ENCODE measurements around the gene NGEF.

The NGEF gene

DNA sequence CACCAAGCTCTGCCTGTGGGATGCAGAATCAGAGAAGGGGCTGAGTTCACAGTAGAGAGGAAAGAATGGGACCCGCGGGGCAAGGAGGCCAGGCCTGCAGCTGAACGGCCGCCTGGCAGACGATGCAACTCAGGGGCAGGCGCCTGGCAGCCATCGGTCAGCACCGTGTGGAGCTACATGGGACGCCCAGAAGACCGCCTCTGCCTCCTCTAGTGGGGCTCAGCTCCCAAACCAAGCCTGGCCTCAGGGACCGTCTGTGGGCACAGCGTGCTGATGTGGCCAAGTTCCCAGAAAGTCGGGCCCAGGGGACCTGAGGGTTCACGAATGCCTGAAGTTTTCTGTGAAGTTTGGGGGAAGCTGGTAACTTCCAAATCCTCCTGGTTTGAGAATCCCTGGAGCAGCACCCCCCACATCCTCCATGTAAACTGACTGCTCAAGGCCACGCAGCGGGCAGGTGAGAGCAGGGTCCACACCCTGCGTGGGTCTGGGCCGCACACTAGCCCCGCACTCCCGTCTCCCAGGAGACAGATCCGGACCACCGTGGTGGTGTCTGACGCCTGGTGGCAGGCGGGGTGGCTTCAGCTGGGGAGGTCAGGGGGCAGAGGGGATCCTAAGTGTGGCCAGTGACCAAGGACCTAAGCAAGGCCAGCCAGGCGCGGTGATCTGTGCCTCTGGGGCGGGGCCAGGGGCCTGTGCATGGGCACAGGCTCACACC is 128.3 kb downstream of the NGEF start:
- TF ChIP-seq, protein P1, sequence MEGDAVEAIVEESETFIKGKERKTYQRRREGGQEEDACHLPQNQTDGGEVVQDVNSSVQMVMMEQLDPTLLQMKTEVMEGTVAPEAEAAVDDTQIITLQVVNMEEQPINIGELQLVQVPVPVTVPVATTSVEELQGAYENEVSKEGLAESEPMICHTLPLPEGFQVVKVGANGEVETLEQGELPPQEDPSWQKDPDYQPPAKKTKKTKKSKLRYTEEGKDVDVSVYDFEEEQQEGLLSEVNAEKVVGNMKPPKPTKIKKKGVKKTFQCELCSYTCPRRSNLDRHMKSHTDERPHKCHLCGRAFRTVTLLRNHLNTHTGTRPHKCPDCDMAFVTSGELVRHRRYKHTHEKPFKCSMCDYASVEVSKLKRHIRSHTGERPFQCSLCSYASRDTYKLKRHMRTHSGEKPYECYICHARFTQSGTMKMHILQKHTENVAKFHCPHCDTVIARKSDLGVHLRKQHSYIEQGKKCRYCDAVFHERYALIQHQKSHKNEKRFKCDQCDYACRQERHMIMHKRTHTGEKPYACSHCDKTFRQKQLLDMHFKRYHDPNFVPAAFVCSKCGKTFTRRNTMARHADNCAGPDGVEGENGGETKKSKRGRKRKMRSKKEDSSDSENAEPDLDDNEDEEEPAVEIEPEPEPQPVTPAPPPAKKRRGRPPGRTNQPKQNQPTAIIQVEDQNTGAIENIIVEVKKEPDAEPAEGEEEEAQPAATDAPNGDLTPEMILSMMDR (IDR thresholded peaks at IDR 0.05; ENCODE audit: insufficient read depth, low read length, poor library complexity, severe bottlenecking): no peak
- no peak for TF ChIP-seq EZH2phosphoT487 (conservative IDR thresholded peaks at IDR 0.05; ENCODE audit: low read length)
- H3K36me3 ChIP-seq (ENCODE audit: low read length): no peaks in the 10 kb centered on the region
- H3K9me2 ChIP-seq (replicated peaks; ENCODE audit: insufficient read depth, low read length): no peaks in the 10 kb centered on the region
- H3K79me2 ChIP-seq (ENCODE audit: insufficient read depth, low read length): no peaks in the 10 kb centered on the region
- H2AFZ ChIP-seq (ENCODE audit: low read depth, low read length, severe bottlenecking): no peak overlapping the region
- no peaks in the 10 kb centered on the region for H4K20me1 ChIP-seq (ENCODE audit: low read depth, low read length)
- no peak overlapping the region for H3K4me2 ChIP-seq (ENCODE audit: low read depth, low read length, poor library complexity, severe bottlenecking)
- H3K27ac ChIP-seq (ENCODE audit: low read depth, low read length): no peak overlapping the region
- H3K9ac ChIP-seq (ENCODE audit: low read length): no peak overlapping the region
- H3F3A ChIP-seq (ENCODE audit: insufficient read depth): no peaks in the 10 kb centered on the region
- H3K4me3 ChIP-seq (ENCODE audit: insufficient read depth, low read length, poor library complexity, severe bottlenecking): no peak overlapping the region
- no peaks in the 10 kb centered on the region for H3K9me3 ChIP-seq (ENCODE audit: insufficient read depth, low read length)
- H3K27me3 ChIP-seq (ENCODE audit: low read length): no peaks in the 10 kb centered on the region

DNA sequence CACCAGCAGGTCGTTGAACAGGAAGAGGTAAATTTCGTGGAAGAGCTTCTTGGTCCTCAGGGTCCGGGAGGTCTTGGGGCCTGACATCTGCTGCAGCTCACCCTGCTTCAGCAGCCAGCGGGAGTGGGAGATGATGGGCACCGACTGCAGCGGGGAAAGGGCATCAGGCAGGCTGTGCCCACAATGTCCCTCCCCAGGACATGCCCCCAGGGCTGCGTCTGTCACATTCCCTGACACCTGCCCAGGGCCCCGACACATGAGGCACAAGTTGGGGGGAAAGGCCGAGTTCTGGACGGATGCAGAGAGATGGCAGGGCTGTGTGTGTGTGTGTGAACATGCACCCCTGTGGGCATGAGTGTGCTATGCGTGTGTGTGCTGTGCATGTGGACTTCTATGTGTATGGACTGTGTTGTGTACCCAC is 129.0 kb downstream of the NGEF start:
- Histone ChIP-seq H3K36me3 (ENCODE audit: low read length) (no peaks in the 10 kb centered on the region), H3K4me2 (ENCODE audit: low read depth, low read length, poor library complexity, severe bottlenecking) (no peak overlapping the region), H3K9me2 (replicated peaks; ENCODE audit: insufficient read depth, low read length) (no peaks in the 10 kb centered on the region), H4K20me1 (ENCODE audit: low read depth, low read length) (no peaks in the 10 kb centered on the region), H3K79me2 (ENCODE audit: insufficient read depth, low read length) (no peaks in the 10 kb centered on the region), H3K27me3 (ENCODE audit: low read length) (no peaks in the 10 kb centered on the region), H3K9ac (ENCODE audit: low read length) (no peak overlapping the region), H3F3A (ENCODE audit: insufficient read depth) (no peaks in the 10 kb centered on the region), H3K27ac (ENCODE audit: low read depth, low read length) (no peak overlapping the region), H3K4me3 (ENCODE audit: insufficient read depth, low read length, poor library complexity, severe bottlenecking) (no peak overlapping the region), H3K9me3 (ENCODE audit: insufficient read depth, low read length) (no peaks in the 10 kb centered on the region), H2AFZ (ENCODE audit: low read depth, low read length, severe bottlenecking) (no peak overlapping the region)
- TF ChIP-seq, protein P1 (IDR thresholded peaks at IDR 0.05; ENCODE audit: insufficient read depth, low read length, poor library complexity, severe bottlenecking): no peak
- TF ChIP-seq EZH2phosphoT487 (conservative IDR thresholded peaks at IDR 0.05; ENCODE audit: low read length): no peak

DNA sequence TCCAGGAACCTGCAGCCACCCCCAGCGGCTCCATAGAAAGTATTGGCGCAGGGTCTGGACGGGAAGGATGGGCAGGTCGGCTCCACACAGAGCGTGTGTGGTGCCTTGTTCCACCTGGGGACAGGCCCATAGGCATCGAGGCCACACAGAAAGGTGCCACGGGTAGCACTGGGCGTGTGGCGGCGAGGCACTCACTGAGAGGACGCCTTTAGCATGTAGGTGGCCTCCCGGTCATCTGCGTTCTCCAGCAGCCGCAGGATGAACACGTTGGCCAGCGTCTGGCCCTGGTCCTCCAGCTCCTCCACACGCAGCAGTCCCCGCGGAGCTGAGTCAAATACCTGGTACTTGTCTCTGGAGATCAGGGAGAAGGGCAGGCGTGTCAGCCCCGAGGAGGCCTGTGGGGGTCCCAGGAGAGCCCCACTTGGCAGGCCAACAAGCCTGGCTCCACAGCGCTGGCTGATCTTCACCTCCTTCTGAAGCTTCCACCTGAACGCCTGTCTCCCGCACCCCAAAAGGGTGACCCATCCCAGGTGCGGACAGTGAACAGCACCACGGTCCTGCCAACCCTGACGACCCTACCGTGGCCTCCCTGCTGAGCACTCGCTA is 129.8 kb downstream of the NGEF start:
- no peak overlapping the region for H3K4me3 ChIP-seq (ENCODE audit: insufficient read depth, low read length, poor library complexity, severe bottlenecking)
- no peaks in the 10 kb centered on the region for H3K36me3 ChIP-seq (ENCODE audit: low read length)
- H3K9ac ChIP-seq (ENCODE audit: low read length): no peak overlapping the region

More for the DNA sequence above, 129.8 kb downstream of the NGEF start:
- H3K79me2 ChIP-seq (ENCODE audit: insufficient read depth, low read length): no peaks in the 10 kb centered on the region
- H3K9me2 ChIP-seq (replicated peaks; ENCODE audit: insufficient read depth, low read length): no peaks in the 10 kb centered on the region
- no peak overlapping the region for H2AFZ ChIP-seq (ENCODE audit: low read depth, low read length, severe bottlenecking)
- H3K27ac ChIP-seq (ENCODE audit: low read depth, low read length): no peak overlapping the region
- no peaks in the 10 kb centered on the region for H3K9me3 ChIP-seq (ENCODE audit: insufficient read depth, low read length)
- TF ChIP-seq, protein P1 (IDR thresholded peaks at IDR 0.05; ENCODE audit: insufficient read depth, low read length, poor library complexity, severe bottlenecking): no peak
- TF ChIP-seq EZH2phosphoT487 (conservative IDR thresholded peaks at IDR 0.05; ENCODE audit: low read length): no peak
- no peaks in the 10 kb centered on the region for H3F3A ChIP-seq (ENCODE audit: insufficient read depth)
- no peaks in the 10 kb centered on the region for H3K27me3 ChIP-seq (ENCODE audit: low read length)
- no peaks in the 10 kb centered on the region for H4K20me1 ChIP-seq (ENCODE audit: low read depth, low read length)
- H3K4me2 ChIP-seq (ENCODE audit: low read depth, low read length, poor library complexity, severe bottlenecking): no peak overlapping the region

All from SU-DHL-6 (cell line).